Measurements from ENCODE around the gene TRERF1.
A peak's percentile ranks its signal among the peaks of the same experiment; 100 is the strongest.

TRERF1 gene

DNA sequence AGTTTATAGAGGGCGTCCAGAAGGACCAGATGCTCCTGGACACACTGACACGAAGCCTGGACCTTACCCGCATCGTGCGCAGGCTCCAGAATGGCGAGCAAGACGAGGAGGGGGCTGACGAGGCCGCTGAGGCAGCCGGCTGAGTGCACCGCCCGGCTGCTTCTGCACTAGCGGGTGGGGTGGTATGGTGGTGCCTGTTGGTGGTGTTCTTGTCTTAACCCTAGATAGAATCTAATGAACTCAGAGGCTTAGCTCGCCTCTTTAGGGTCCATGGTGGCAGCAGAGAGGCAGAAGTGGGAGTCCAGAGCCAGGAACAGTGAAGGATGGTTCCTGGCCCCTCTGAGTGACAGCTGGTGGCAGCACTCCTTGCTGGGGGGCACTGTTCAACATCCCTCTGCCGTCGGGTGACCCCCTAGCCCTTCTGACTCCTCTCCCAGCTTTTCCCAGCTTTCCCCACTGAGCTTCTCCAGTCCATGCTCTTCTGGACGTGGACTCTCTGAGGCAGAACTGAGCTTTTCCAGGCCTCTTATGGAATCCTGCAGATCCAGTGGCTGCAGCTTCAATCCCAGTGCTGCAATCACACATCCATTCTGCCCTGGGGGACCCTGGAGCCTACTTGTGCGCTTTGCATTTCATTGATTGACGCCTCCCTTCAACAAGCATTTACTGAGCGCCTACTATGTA is 272.3 kb downstream of the TRERF1 start:
- H3K4me3 ChIP-seq (ENCODE audit: low read depth, low read length): no peak overlapping the region
- H3K36me3 ChIP-seq (ENCODE audit: control insufficient read depth, insufficient read depth, low read length): no peaks in the 10 kb centered on the region; the same call in 1 of the 2 replicates
- no peaks in the 10 kb centered on the region for H3K27me3 ChIP-seq (ENCODE audit: control insufficient read depth, insufficient read depth, low read length)
- H3K9me3 ChIP-seq (ENCODE audit: control insufficient read depth, insufficient read depth, low read length): no peaks in the 10 kb centered on the region
- no peak overlapping the region for H3K9ac ChIP-seq (ENCODE audit: low read depth, low read length)
- H3K27ac ChIP-seq (ENCODE audit: low read depth, low read length): no peak overlapping the region
- H3K4me1 ChIP-seq (ENCODE audit: control insufficient read depth, insufficient read depth, low read length): peaks cover 24% of the 10 kb centered on the region

DNA sequence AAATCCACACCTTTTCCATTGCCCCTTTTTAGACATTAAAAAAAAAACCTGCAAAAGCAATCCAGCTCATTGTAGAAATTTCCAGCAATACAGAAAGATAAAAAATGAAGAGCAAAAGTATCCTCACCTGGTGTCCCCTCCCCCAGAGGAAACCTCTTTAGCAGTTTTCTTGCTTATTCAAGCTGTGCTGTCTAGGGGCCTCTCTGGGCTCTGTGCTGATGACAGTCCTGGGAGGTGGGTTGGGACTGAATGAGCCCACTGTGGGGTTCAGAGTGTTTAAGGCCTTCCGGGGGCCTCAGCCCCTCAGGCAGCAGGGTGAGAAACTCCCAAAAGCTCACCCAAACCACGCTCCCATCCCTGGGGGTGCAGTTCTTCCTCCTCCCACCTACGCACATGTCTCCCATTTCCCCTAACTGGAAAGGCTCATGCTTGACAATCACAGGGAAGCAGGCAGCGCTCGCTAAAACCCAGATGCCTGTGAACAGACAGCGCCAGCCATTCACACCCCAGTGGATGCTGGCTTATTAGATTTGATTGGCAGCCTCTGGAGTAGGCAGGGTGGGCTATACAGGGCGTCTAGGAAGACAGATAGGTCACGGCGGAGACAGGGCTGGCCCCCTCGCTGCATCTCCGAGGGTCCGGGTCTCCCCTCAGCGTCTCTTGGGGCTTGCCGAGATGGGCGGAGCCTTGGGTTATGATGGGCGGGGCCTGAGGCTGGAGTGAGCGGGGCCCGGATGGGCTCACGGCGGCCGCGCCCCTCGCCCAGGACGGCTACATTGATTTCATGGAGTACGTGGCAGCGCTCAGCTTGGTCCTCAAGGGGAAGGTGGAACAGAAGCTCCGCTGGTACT is 274.0 kb downstream of the TRERF1 start:
- H3K36me3 ChIP-seq (ENCODE audit: control insufficient read depth, insufficient read depth, low read length): no peaks in the 10 kb centered on the region; the same call in 1 of the 2 replicates
- H3K4me3 ChIP-seq (ENCODE audit: low read depth, low read length): peak overlapping the region; percentile 70
- H3K9me3 ChIP-seq (ENCODE audit: control insufficient read depth, insufficient read depth, low read length): no peaks in the 10 kb centered on the region
- peak overlapping the region; percentile 40; the same call in 1 of the 2 replicates for H3K9ac ChIP-seq (ENCODE audit: low read depth, low read length)
- H3K27ac ChIP-seq (ENCODE audit: low read depth, low read length): peak overlapping the region; percentile 92
- no peaks in the 10 kb centered on the region for H3K27me3 ChIP-seq (ENCODE audit: control insufficient read depth, insufficient read depth, low read length)
- peaks cover 20% of the 10 kb centered on the region for H3K4me1 ChIP-seq (ENCODE audit: control insufficient read depth, insufficient read depth, low read length)

DNA sequence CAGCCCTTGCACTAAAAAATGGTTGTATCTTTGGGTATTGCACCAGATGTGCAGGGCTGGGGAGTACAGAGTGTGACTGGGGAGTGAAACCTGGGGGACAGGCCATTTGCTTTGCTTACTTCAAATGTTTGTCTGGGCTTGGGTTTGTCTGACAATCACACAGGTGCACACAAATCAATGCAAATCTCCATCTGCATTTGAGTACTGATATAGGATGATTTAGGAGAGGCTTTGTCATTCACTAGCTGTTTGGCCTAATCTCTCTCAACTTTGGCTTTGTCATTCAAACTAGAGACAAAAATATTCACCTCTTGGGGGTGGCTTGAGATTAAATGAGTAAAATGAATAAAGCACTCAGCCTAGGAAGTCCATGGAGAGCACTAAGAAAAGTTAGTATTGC is 274.7 kb downstream of the TRERF1 start:
- Histone ChIP-seq H3K27me3 (ENCODE audit: control insufficient read depth, insufficient read depth, low read length) (no peaks in the 10 kb centered on the region), H3K9ac (ENCODE audit: low read depth, low read length) (no peak overlapping the region), H3K36me3 (ENCODE audit: control insufficient read depth, insufficient read depth, low read length) (no peaks in the 10 kb centered on the region; the same call in 1 of the 2 replicates), H3K27ac (ENCODE audit: low read depth, low read length) (peak overlapping the region; percentile 92), H3K4me3 (ENCODE audit: low read depth, low read length) (peak overlapping the region; percentile 70), H3K4me1 (ENCODE audit: control insufficient read depth, insufficient read depth, low read length) (peaks cover 20% of the 10 kb centered on the region), H3K9me3 (ENCODE audit: control insufficient read depth, insufficient read depth, low read length) (no peaks in the 10 kb centered on the region)

DNA sequence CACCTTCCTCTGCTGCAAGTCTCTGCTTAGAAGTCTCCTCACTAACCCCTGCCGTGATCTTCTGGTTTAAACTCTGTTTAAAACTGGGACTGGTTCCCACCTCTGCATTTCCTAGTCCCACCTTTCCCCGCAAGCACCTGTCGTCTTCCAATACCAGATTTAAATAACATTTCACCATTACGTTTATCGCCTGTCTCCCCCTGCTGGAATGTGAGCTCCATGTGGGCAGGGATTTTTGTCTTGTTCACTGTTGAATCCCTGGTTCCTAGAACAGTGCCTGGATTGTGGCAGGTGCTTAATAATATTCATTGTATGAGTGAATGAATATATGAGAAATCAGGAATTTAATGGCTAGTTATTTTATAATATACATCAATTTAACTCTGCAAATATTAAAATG is 275.9 kb downstream of the TRERF1 start:
- Histone ChIP-seq H3K36me3 (ENCODE audit: control insufficient read depth, insufficient read depth, low read length) (no peaks in the 10 kb centered on the region; the same call in 1 of the 2 replicates), H3K9ac (ENCODE audit: low read depth, low read length) (no peak overlapping the region), H3K9me3 (ENCODE audit: control insufficient read depth, insufficient read depth, low read length) (no peaks in the 10 kb centered on the region), H3K4me3 (ENCODE audit: low read depth, low read length) (no peak overlapping the region), H3K27ac (ENCODE audit: low read depth, low read length) (no peak overlapping the region), H3K4me1 (ENCODE audit: control insufficient read depth, insufficient read depth, low read length) (peaks cover 20% of the 10 kb centered on the region), H3K27me3 (ENCODE audit: control insufficient read depth, insufficient read depth, low read length) (no peaks in the 10 kb centered on the region)
